ENCODE results near the gene TNNT2. TPM values are rescaled to one million over a fixed set of nuclear protein-coding genes. Genes with fewer than 3 reads are reported as not detected.

Gene TNNT2
- total and polyA plus RNA-seq, 2 of the 4 experiments (the other 2 are of a cell fraction): 0.18 to 1.2 TPM

GRCh38 chr1:201359031-201359872 lies 18.2 kb downstream of the TNNT2 start:
- Histone ChIP-seq H3K4me2 (ENCODE audit: low read depth, low read length) (no peak overlapping the region), H3K79me1 (ENCODE audit: low read depth in 1 of 2, low read length in 2 of 2) (no peaks in the 10 kb centered on the region), H3K36me3 (ENCODE audit: control insufficient read depth, insufficient read depth, low read length) (no peaks in the 10 kb centered on the region), H2BK120ac (ENCODE audit: low read depth, low read length) (no peak overlapping the region), H3K4me3 (ENCODE audit: insufficient read depth, low read depth, low read length) (no peak overlapping the region), H4K91ac (ENCODE audit: insufficient read depth, low read depth, low read length) (no peak overlapping the region), H2BK20ac (ENCODE audit: low read depth, low read length) (no peak overlapping the region), H2BK15ac (ENCODE audit: low read depth, low read length) (no peak overlapping the region), H3K56ac (ENCODE audit: extremely low read depth, insufficient read depth, low read length) (no peak overlapping the region), H4K5ac (ENCODE audit: low read depth, low read length) (no peak overlapping the region), H2AK5ac (ENCODE audit: low read depth, low read length) (no peak overlapping the region), H3K27me3 (ENCODE audit: control insufficient read depth, insufficient read depth, low read length) (peaks cover 71% of the 10 kb centered on the region), H2AK9ac (replicated peaks; ENCODE audit: low read depth, low read length, poor library complexity) (no peak overlapping the region), H4K20me1 (ENCODE audit: insufficient read depth, low read length) (no peaks in the 10 kb centered on the region; the same call in 1 of the 2 replicates), H3K9ac (ENCODE audit: low read depth, low read length) (no peak overlapping the region), H3K27ac (ENCODE audit: insufficient read depth, low read length) (no peak overlapping the region), H3K4me1 (ENCODE audit: control insufficient read depth, insufficient read depth, low read length) (no peaks in the 10 kb centered on the region), H4K8ac (ENCODE audit: low read depth in 2 of 2, low read length in 2 of 2) (no peak overlapping the region), H3K9me1 (ENCODE audit: insufficient read depth, low read length) (no peaks in the 10 kb centered on the region), H2AFZ (replicated peaks; ENCODE audit: low read length, poor library complexity) (no peak overlapping the region), H3K9me3 (ENCODE audit: control insufficient read depth, insufficient read depth, low read length) (no peaks in the 10 kb centered on the region), H3K23ac (ENCODE audit: low read depth, low read length) (no peak overlapping the region), H3K14ac (replicated peaks; ENCODE audit: low read depth, low read length) (no peak overlapping the region), H3K18ac (ENCODE audit: low read depth, low read length) (no peak overlapping the region), H3K4ac (ENCODE audit: low read depth, low read length) (no peak overlapping the region), H2BK5ac (ENCODE audit: low read depth, low read length, poor library complexity, severe bottlenecking) (no peak overlapping the region)
- POLR2A ChIA-PET (ENCODE audit: unreplicated experiment): no interaction called here
- no peak for ATAC-seq (ENCODE audit: low read depth)
- dilution Hi-C loops (cut with HindIII; ENCODE audit: low sequenced_read_pairs, unreplicated experiment) (no loop called here), intact Hi-C loops (cut with micrococcal nuclease) (no loop called here), in situ Hi-C loops (cut with MboI; ENCODE audit: low sequenced_read_pairs) (no loop called here)
- no peak for DNase-seq
- TF ChIP-seq CTCF (conservative IDR thresholded peaks at IDR 0.05; ENCODE audit: low read depth, low read length) (no peak), SMC3 (IDR thresholded peaks at IDR 0.05; ENCODE audit: low read depth, low read length) (no peak), CHD1 (IDR thresholded peaks at IDR 0.05; ENCODE audit: low read depth, low read length) (no peak), RAD21 (IDR thresholded peaks at IDR 0.05; ENCODE audit: low read length) (no peak), MXI1 (IDR thresholded peaks at IDR 0.05; ENCODE audit: borderline replicate concordance, low read depth, low read length) (no peak), BHLHE40 (IDR thresholded peaks at IDR 0.05; ENCODE audit: low read depth, low read length) (no peak)
- 76% methylated on average over 8 of the region's 18 CpGs; no CpG with 5 or more reads in 1 of the 2 experiments for WGBS, 2 experiments (ENCODE audit: extremely low coverage in 2 of 2, insufficient read length in 1 of 2)
- BruUV-seq (replicated peaks): no TSS peak
- CTCF ChIA-PET: interaction anchor here (1.1 kb wide), 1 partner anchor 105 kb away, joined by 3 read pairs; no protein-coding TSS in a partner anchor

Data from IMR-90 (cell line).